ENCODE measurements around the gene VWA8.
A peak's percentile ranks its signal among the peaks of the same experiment; 100 is the strongest.
"Not testable (repeated sequence)": the region's sequence is repeated elsewhere in the genome, so short reads cannot be mapped to it uniquely, and the experiment has no call there.

VWA8 gene

DNA sequence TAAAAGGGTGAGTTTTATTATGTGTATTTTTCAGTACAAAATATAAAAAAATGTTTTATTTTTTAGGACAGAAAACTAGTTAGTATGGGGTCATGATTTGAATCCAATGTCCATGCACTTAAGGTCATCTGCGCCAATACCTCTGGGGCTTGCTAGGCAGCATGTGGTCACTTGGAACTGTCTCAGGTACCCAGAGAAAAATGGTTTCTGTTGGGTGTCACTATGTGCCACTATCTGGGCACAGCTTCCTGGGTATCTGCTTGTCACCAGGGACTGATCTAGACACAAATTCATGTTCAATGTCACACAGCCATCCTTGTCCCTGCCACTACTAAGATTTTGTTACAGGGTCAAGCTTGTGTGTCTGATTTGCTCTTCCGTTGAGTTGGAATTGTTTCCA is 403.2 kb downstream of the VWA8 start:
- no peak for DNase-seq (ENCODE audit: low read depth)
- H3K4me3 ChIP-seq (ENCODE audit: low read depth, low read length), result no peak overlapping the region

GRCh38 chr13:41554626-41555386 is 406.1 kb downstream of the VWA8 start:
- no peak for DNase-seq (ENCODE audit: low read depth)
- no peak overlapping the region for H3K4me3 ChIP-seq (ENCODE audit: low read depth, low read length)

DNA sequence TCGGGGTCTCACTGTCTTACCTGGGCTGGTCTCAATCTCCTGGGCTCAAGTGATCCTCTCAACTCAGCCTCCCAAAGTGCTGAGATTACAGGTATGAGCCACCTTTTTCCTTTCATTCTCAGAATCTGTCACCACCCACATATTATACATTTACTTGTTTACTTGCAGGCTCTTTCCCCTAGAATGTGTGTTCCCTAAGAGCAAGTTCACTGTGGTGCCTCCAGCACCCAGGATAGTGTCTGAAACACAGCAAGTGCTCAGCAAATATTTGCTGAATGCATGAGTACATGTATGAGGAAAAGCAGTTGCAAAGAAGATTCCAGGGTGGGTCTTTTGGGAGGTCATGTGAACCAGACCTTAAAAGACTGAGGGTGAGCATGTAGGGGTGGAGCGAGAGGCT is 406.7 kb downstream of the VWA8 start:
- H3K4me3 ChIP-seq (ENCODE audit: low read depth, low read length), result no peak overlapping the region
- no peak for DNase-seq (ENCODE audit: low read depth)

DNA sequence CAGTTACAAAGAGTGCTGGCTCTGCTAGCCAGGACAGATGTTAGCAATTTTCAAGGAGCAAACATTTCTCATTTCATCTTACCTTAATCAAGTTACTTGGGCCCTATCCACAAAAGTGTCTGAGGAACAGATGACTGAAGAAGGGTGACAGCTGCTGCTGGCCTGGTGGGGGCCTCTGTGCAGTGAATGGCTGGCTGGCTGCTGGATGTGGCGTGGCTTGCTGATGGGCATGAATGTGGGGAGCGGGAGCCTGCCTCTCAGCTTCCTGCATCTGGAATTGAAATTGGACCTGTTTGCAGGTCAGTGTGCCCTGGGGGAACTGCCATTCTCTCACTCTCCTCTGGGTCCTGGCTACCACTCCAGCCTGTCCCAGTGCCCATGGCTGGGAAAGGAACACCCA is 408.9 kb downstream of the VWA8 start:
- no peak for DNase-seq (ENCODE audit: low read depth)
- no peak overlapping the region for H3K4me3 ChIP-seq (ENCODE audit: low read depth, low read length)

- DNase-seq (ENCODE audit: low read depth), result no peak
- no peak overlapping the region for H3K4me3 ChIP-seq (ENCODE audit: low read depth, low read length)
These were observed 410.6 kb downstream of the VWA8 start for GRCh38 chr13:41550276-41550675.

DNA sequence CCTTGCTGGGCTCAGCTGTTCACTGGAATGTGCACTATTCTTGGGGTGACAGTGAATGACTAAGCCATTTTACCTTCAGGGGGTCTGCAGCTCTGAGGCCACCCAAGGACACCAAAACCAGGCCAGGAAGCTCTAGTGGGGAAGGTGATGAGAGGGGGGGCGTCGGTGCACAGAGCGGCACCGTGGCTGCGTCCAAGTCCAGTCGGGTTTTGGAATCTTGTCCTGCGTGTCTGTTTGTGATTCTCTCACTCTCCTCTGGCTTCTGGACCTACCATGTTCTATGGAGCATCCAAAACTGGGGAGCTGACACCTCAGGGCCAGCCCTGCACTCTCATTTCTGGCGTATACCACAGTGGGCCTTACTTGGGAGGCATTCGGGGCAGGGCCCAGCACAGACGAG is 411.4 kb downstream of the VWA8 start:
- H3K4me3 ChIP-seq (ENCODE audit: low read depth, low read length), result no peak overlapping the region
- no peak for DNase-seq (ENCODE audit: low read depth)

DNA sequence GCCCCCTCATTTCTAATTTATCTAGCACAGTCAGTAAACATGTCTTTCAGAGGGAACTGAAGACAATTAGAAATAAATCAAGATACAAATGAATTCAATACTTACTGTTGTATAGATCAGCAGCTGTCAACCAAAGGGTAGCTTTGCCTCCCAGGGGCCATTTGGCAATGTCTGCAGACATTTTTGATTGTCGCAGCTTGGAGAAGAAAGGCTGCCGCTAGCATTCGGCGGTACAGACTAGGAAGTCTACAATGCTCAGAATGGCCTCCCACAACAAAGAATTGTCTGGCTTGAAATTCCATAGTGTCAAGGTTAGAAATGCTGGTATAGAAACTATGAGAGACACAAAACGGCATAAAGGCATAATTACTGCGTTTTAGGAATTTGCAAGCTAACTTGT is 412.0 kb downstream of the VWA8 start:
- no peak overlapping the region for H3K4me3 ChIP-seq (ENCODE audit: low read depth, low read length)
- no peak for DNase-seq (ENCODE audit: low read depth)

GRCh38 chr13:41548031-41548430 is 412.9 kb downstream of the VWA8 start:
- no peak overlapping the region for H3K4me3 ChIP-seq (ENCODE audit: low read depth, low read length)
- DNase-seq (ENCODE audit: low read depth), result no peak

DNA sequence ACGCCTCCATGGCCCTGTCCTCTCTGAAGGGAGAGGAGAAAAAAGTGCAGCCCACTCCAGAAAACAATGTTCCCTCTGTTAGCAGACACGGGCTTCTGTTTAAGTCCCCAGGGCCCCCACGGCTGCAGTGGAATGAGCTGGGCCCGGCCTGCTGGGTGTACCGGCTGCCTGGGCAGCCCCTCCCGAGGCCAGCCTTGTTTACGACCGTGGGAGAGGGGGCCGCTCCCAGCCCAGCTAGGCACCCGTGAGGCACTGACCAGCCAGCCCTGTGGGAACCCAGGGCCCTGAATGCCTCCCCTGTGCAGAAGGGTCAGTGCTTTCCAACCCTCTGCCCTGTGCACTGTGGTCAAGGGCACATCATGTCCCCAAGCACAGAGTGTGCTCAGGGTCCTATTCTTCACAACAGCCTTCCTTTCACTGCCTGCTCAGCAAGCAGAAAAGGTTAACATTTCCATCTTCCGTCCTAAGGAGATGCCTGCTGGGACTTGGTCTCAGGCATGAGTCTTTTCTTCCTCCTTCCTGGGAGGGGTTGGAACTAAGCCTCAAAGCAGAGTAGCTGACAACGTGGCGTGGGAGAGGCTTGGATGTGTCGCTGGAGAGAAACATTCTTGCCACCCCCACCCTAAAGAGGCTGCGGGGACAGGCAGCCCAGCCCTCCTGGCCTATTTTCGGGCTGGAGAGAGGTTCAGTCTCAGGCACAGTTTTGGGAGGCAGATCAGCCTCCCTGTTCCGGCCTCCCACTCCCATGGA is 413.5 kb downstream of the VWA8 start:
- no peak overlapping the region for H3K4me3 ChIP-seq (ENCODE audit: low read depth, low read length)
- no peak for DNase-seq (ENCODE audit: low read depth)

GRCh38 chr13:41546372-41547190 is 414.3 kb downstream of the VWA8 start:
- peak; percentile 76 for DNase-seq (ENCODE audit: low read depth)
- H3K4me3 ChIP-seq (ENCODE audit: low read depth, low read length), result no peak overlapping the region

DNA sequence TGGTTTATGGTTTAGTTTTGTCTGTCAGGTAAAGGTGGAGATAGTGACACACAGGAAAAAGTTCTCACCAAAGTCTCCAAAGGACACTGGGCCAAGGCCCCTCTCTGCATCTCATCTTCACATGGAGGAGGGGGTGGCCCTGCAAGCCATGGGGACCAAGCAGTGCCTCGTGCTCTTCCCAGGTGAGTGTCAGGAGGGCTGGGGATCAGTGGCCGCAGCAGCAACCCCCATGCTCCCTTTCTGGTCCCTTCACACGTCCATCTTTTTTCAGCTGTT is 415.5 kb downstream of the VWA8 start:
- H3K4me3 ChIP-seq (ENCODE audit: low read depth, low read length), result no peak overlapping the region
- DNase-seq (ENCODE audit: low read depth), result no peak

- H3K4me3 ChIP-seq (ENCODE audit: low read depth, low read length), result no peak overlapping the region
- no peak for DNase-seq (ENCODE audit: low read depth)
These were observed 417.1 kb downstream of the VWA8 start for GRCh38 chr13:41543664-41544300.

GRCh38 chr13:41542799-41543198 is 418.1 kb downstream of the VWA8 start:
- H3K4me3 ChIP-seq (ENCODE audit: low read depth, low read length); DNase-seq (ENCODE audit: low read depth): not testable (repeated sequence)

DNA sequence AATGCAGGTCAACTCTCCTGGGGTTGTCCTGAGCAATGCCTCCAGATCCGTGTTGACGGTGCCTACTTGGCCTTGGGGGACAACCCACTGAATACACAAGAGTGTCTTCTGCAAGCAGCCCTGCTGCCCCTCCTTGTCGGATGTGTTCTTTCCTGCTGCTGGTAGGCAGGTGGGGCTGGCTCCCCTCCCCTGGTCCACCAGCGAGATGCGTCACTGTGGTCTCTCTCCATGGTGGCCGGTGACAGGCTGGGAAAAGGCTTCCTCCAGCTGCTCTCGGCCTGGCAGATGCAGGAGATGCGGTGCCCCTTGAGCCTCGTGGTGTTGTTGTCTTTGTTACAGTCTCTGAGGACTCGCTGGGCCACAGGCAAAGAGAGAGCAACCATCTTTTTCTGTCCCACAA is 418.6 kb downstream of the VWA8 start:
- no peak overlapping the region for H3K4me3 ChIP-seq (ENCODE audit: low read depth, low read length)
- DNase-seq (ENCODE audit: low read depth), result no peak

- DNase-seq (ENCODE audit: low read depth), result no peak
- H3K4me3 ChIP-seq (ENCODE audit: low read depth, low read length), result no peak overlapping the region
These were observed 419.6 kb downstream of the VWA8 start for GRCh38 chr13:41541142-41541938.

DNA sequence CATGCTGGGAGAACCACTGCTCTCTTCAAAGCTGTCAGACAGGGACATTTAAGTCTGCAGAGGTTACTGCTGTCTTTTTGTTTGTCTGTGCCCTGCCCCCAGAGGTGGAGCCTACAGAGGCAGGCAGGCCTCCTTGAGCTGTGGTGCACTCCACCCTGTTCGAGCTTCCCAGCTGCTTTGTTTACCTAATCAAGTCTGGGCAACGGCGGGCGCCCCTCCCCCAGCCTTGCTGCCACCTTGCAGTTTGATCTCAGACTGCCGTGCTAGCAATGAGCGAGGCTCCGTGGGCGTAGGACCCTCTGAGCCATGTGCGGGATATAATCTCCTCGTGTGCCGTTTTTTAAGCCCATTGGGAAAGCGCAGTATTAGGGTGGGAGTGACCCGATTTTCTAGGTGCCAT is 420.7 kb downstream of the VWA8 start:
- H3K4me3 ChIP-seq (ENCODE audit: low read depth, low read length); DNase-seq (ENCODE audit: low read depth): not testable (repeated sequence)

DNA sequence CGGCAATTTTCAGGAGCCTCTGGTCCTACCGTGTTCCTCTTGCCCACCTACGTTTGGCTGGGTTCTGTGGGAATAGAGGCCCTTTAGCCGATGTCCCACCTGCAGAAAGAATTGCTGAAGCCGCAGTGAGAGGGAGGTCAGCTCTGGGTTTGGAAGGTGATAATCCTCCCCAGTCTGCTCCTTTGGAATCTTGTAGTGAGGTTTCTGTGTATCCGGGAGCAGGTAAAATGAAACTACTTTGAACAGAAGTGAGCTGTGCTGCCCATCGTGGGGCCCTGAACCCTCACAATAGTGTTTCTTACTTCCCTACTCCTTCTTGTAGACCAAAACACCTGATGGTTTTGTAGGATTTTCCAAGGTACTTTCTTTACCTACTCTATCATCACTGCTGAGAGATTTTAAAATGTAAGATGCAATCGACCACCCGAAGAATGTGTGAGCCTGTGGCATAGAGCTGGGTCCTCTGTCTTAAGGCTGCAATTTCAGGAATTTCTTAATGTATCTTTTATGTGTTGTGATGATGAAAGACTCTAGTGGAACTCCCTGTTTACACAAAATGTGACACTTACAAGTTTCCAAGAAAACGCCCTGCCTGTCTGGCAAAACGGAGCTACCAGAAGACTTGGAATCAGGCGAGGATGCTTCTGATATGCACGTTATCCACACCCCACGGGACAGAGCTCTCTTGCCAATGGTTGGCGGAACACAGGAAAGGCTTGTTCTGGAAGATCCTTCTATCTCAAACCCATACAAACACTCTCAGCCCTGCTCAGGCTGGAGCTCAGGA is 427.4 kb downstream of the VWA8 start:
- H3K4me3 ChIP-seq (ENCODE audit: low read depth, low read length), result no peak overlapping the region
- DNase-seq (ENCODE audit: low read depth), result no peak

DNA sequence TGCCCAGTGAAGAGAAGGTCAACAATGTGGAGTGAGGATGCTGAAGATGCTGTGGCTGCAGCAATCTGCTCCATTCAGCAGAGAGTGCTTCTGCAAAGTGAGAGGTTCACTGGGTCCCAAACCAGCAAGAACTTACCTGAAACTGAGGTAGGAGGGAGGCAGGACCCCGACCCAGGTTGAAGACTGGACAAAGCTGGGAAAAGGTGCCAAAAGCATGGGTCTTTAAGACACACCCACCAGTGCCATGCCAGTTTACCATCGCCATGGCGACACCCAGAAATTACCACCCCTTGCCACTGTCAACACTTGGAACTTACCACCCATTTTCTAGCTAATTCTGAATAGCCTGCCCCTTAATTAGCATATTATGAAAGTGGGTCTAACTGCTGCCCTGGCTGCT is 432.9 kb downstream of the VWA8 start:
- no peak for DNase-seq (ENCODE audit: low read depth)
- no peak overlapping the region for H3K4me3 ChIP-seq (ENCODE audit: low read depth, low read length)
